HepG2 (cell line): ENCODE results near the gene SURF1. TPM values are rescaled to one million over a fixed set of nuclear protein-coding genes. Genes with fewer than 3 reads are reported as not detected.
A peak's percentile ranks its signal among the peaks of the same experiment; 100 is the strongest.

Experiments
- E2F5 ChIP-seq: sonication (generic); formaldehyde crosslinking; conservative IDR thresholded peaks from 2 replicates; pipeline ENCODE4 v1.4.0; 2020; ENCODE audit warnings: missing genetic modification reagents
- ETS1 ChIP-seq: sonication (generic); formaldehyde crosslinking; IDR thresholded peaks from 2 replicates; pipeline ENCODE4 v1.4.0; 2020; ENCODE audit warnings: missing genetic modification reagents
- GRHL1 ChIP-seq: sonication (generic); formaldehyde crosslinking; conservative IDR thresholded peaks from 2 replicates; pipeline ENCODE4 v1.8.0; 2022; ENCODE audit warnings: missing genetic modification reagents
- HMGA1 ChIP-seq: sonication (generic); formaldehyde crosslinking; conservative IDR thresholded peaks from 2 replicates; pipeline ENCODE4 v1.4.0; 2020; ENCODE audit warnings: missing genetic modification reagents
- JUNB ChIP-seq: sonication (generic); formaldehyde crosslinking; IDR thresholded peaks from 2 replicates; pipeline ENCODE4 v1.8.0; 2022; ENCODE audit warnings: missing genetic modification reagents, mild to moderate bottlenecking, borderline replicate concordance
- NFIB ChIP-seq: sonication (generic); formaldehyde crosslinking; IDR thresholded peaks from 2 replicates; pipeline ENCODE4 v1.9.0; 2021; ENCODE audit warnings: missing genetic modification reagents, mild to moderate bottlenecking, borderline replicate concordance
- SETDB1 ChIP-seq: sonication (generic); formaldehyde crosslinking; IDR thresholded peaks from 2 replicates; pipeline ENCODE4 v1.5.1; 2020; ENCODE audit warnings: missing genetic modification reagents, mild to moderate bottlenecking, borderline replicate concordance
- TFAP4 ChIP-seq: sonication (generic); IDR thresholded peaks from 2 replicates; pipeline ENCODE4 v1.6.1; 2016; ENCODE audit warnings: low read depth, borderline replicate concordance
- ZHX2 ChIP-seq, 2 experiments: sonication (generic) in 1 of 2; formaldehyde crosslinking in 1 of 2; IDR thresholded peaks; 2 replicates each; pipeline versions ENCODE4 v1.6.1 to v1.9.0; 2014 to 2022; ENCODE audit warnings: antibody characterized with exemption in 1 of 2, borderline replicate concordance in 1 of 2, inconsistent platforms in 1 of 2, low read depth in 1 of 2, missing genetic modification reagents in 1 of 2
- ZNF180 ChIP-seq: sonication (generic); formaldehyde crosslinking; IDR thresholded peaks from 2 replicates; pipeline ENCODE4 v1.4.0; 2020; ENCODE audit warnings: low read depth, missing genetic modification reagents, borderline replicate concordance
- ZNF343 ChIP-seq: sonication (generic); formaldehyde crosslinking; IDR thresholded peaks from 2 replicates; pipeline ENCODE4 v1.4.0; 2020; ENCODE audit warnings: mild to moderate bottlenecking, missing genetic modification reagents
- ZNF414 ChIP-seq: sonication (generic); formaldehyde crosslinking; IDR thresholded peaks from 2 replicates; pipeline ENCODE4 v1.5.0; 2020; ENCODE audit warnings: missing genetic modification reagents
- ZNF430 ChIP-seq: sonication (generic); formaldehyde crosslinking; IDR thresholded peaks from 2 replicates; pipeline ENCODE4 v1.9.0; 2021; ENCODE audit warnings: mild to moderate bottlenecking, missing genetic modification reagents
- ZNF580 ChIP-seq: IDR thresholded peaks from 2 replicates; pipeline ENCODE4 v1.6.1; 2016; ENCODE audit warnings: low read depth, borderline replicate concordance
- ZNF652 ChIP-seq: IDR thresholded peaks from 2 replicates; pipeline ENCODE4 v1.6.1; 2016; ENCODE audit warnings: low read depth, borderline replicate concordance
- polyA plus RNA-seq, 8 experiments: library from polyadenylated mRNA; depleted of rRNA in 3 of 8; stranded (reverse) in 7 of 8; unstranded in 1 of 8; fragments of >200 nt; fragmentation: Illumina TruSeq in 4 of 8; extraction: Trizol in 4 of 8; gene quantifications; 2 replicates each; pipeline versions ENCODE4 v1.2.1 to v1.2.3, GENCODE V29; 2011 to 2016; ENCODE audit warnings: low read depth in 4 of 8, missing spikeins in 1 of 8, mixed read lengths in 1 of 8; ENCODE audit not compliant: insufficient read depth in 1 of 8
- total RNA-seq, 5 experiments: library from RNA; depleted of rRNA; stranded (reverse); fragments of >200 nt; fragmentation: Illumina TruSeq; extraction: Trizol; gene quantifications; 2 replicates each; pipeline ENCODE4 v1.2.3, GENCODE V29; 2016; ENCODE audit warnings: low read depth in 1 of 5

Gene SURF1
- total and polyA plus RNA-seq, 2 of the 13 experiments (the other 11 are each of a cell fraction or from before 2014, with no cell fraction given): 17.8 to 40.7 TPM

GRCh38 chr9:133356391-133357091 lies at the start of gene SURF1, which contains the start of gene SURF2 (continued):
- no peak for TF ChIP-seq ETS1 (CRISPR knock-in tag)
- no peak for TF ChIP-seq GRHL1
- no peak for TF ChIP-seq ZHX2 (IDR thresholded peaks at IDR 0.05; ENCODE audit: low read depth)
- no peak for TF ChIP-seq ZHX2 (CRISPR knock-in tag; IDR thresholded peaks at IDR 0.05; ENCODE audit: borderline replicate concordance)
- TF ChIP-seq SETDB1 (CRISPR knock-in tag): no peak
- no peak for TF ChIP-seq ZNF580 (CRISPR knock-in tag)
- no peak for TF ChIP-seq ZNF652 (CRISPR knock-in tag)
- TF ChIP-seq ZNF180: no peak
- TF ChIP-seq E2F5 (CRISPR knock-in tag): no peak
- 0 out of 2 replicates have a peak, but pooled peaks have one; percentile 63 for TF ChIP-seq ZNF414 (CRISPR knock-in tag)
- TF ChIP-seq ZNF343: peak; percentile 55; the same call in 1 of the 2 replicates
- TF ChIP-seq TFAP4: peak; percentile 39; the same call in 1 of the 2 replicates
- no peak for TF ChIP-seq ZNF430 (CRISPR knock-in tag)
- no peak for TF ChIP-seq HMGA1 (CRISPR knock-in tag)
- no peak for TF ChIP-seq JUNB
- no peak for TF ChIP-seq NFIB (CRISPR knock-in tag)
